H54 (cell line): ENCODE data around the gene GNRHR.
"Not testable (repeated sequence)": the region's sequence is repeated elsewhere in the genome, so short reads cannot be mapped to it uniquely, and the experiment has no call there.

Source experiments
- DNase-seq: peaks from one replicate; pipeline ENCODE4 v3.0.0; 2011; ENCODE audit warnings: low spot score, mixed read lengths; ENCODE audit not compliant: insufficient read length
- FAIRE-seq: peaks from 3 replicates; lab custom pipeline; 2011; peaks lifted over from hg19 to GRCh38; lab: Jason Lieb, UNC
- POLR2A ChIP-seq: IDR thresholded peaks from 2 replicates; pipeline ENCODE4 v1.6.1; 2011; ENCODE audit warnings: low read depth, mild to moderate bottlenecking, low read length

The GNRHR gene, protein sequence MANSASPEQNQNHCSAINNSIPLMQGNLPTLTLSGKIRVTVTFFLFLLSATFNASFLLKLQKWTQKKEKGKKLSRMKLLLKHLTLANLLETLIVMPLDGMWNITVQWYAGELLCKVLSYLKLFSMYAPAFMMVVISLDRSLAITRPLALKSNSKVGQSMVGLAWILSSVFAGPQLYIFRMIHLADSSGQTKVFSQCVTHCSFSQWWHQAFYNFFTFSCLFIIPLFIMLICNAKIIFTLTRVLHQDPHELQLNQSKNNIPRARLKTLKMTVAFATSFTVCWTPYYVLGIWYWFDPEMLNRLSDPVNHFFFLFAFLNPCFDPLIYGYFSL

GRCh38 chr4:67754288-67754687 is at the start of gene GNRHR:
GNRHR (minus strand) TSS chr4:67754388; CDS start chr4:67754335, 53 bp downstream.
- no peak for FAIRE-seq
- TF ChIP-seq POLR2A: no peak
- no peak for DNase-seq

- TF ChIP-seq POLR2A: no peak
- DNase-seq (no peak), FAIRE-seq (no peak)
Observed at GRCh38 chr4:67796810-67797209, 42.6 kb upstream of the GNRHR start.

- no peak for TF ChIP-seq POLR2A
- DNase-seq (no peak), FAIRE-seq (no peak)
Observed at GRCh38 chr4:67790721-67791120, 36.5 kb upstream of the GNRHR start.

- FAIRE-seq: no peak
- DNase-seq: no peak
- no peak for TF ChIP-seq POLR2A
Observed at GRCh38 chr4:67787311-67787710, 33.1 kb upstream of the GNRHR start.

GRCh38 chr4:67785528-67785927 is 31.3 kb upstream of the GNRHR start:
- DNase-seq (no peak), FAIRE-seq (no peak)
- TF ChIP-seq POLR2A: no peak

GRCh38 chr4:67779631-67780030 is 25.4 kb upstream of the GNRHR start:
- DNase-seq (no peak), FAIRE-seq (no peak)
- no peak for TF ChIP-seq POLR2A

DNA sequence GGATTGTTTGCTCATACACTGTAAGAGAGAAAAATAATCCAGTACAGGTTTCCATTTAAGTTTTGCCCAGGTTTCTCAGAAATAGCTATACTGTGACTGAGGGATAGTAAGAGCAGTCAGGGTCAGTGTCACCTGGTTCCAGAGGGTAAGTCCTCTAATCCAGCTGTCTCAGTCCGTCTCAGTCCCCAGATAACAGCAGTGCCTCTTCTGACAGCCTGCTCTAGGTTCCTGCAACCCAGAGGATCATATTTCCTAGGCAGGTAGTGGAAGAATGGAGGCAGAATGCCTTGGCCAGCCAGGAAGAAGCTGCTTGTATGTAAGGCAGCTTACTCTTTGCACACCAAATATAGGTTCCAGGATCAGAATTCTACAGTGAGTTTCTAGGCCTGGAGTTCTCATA is 22.6 kb upstream of the GNRHR start:
- DNase-seq: no peak
- no peak for FAIRE-seq
- no peak for TF ChIP-seq POLR2A

DNA sequence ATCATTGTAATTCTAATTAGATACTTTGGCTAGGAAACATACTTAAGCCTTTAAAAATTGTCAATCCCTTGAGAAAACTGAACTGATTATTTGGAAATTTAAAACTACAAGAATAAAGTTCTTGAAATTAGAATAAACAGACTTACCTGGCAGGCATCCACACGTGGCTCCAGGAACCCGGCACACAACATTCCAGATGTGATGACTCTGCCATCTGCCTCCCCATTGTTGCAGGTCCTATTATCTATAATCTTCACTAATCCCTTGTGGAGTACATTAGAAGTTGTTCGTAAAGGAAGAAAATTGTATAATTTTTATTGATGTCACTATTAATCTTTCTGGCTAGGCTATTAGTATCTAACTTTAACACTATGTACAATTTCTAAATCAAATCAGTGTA is 16.2 kb upstream of the GNRHR start:
- no peak for FAIRE-seq
- no peak for DNase-seq
- no peak for TF ChIP-seq POLR2A

DNA sequence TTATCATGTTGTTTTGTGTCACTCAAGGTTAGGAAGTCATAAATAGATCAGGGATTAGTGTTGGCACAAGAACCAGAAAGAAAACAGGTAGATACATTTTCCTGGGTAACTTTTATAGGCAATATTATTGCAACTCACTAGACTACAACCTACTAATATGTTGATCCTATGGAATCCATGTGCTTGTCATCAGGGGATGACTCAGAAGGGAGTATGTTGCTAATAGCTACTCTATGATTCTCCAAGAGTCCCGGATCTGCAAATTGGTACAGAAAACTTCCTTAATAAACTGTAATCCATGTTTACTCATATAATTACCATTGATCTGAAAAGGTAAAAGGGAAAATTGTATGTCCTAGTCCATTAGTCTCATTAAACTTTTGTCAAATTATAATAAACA is 11.7 kb upstream of the GNRHR start:
- FAIRE-seq (no peak), DNase-seq (no peak)
- TF ChIP-seq POLR2A: no peak

GRCh38 chr4:67765401-67765800 is 11.2 kb upstream of the GNRHR start:
- no peak for TF ChIP-seq POLR2A
- DNase-seq (no peak), FAIRE-seq (no peak)

GRCh38 chr4:67764183-67764582 is 10.0 kb upstream of the GNRHR start:
- no peak for DNase-seq
- TF ChIP-seq POLR2A: no peak
- no peak for FAIRE-seq

DNA sequence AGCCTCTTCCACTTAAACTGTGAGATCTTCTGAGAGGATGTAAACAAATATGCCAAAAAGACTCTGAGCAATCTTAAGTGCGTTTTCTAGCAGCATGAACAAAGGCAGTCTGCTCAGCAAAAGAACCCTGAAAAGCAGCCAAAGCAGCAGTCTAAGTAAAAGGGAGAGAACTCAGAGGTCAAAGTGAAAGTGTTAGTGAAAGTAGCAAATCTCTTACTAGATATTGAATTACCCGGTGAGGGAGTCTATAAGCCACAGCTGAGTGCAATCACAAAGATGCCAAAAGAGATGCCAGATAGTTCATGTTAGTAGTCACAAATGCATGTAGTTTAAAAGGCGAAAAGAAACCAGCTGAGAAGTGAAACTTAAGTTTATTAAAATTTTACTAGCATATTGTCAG is 7.9 kb upstream of the GNRHR start:
- no peak for TF ChIP-seq POLR2A
- FAIRE-seq: no peak
- DNase-seq: no peak

DNA sequence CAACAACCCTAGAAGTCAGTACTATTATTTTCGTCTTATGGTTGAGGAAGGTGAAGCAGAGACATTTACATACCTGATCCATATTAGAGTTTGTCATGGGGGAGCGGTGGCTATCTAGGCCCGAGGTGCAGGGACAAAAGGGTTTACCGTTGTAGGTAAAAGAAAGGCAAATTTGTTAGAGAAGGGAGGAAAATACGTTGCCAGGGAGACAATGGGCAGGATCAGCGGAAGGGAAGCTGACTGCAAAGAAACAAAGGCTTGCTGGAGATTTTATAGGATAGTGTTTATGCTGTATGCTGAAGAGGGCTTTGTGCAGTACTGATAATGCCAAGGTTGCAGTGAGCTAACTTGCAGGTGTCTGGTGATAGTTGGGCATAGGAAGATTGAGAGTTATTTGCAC is 2.8 kb upstream of the GNRHR start:
- not testable (repeated sequence) for DNase-seq, FAIRE-seq

GRCh38 chr4:67755974-67756373 is 1.8 kb upstream of the GNRHR start:
- no peak for TF ChIP-seq POLR2A
- DNase-seq (no peak), FAIRE-seq (no peak)

DNA sequence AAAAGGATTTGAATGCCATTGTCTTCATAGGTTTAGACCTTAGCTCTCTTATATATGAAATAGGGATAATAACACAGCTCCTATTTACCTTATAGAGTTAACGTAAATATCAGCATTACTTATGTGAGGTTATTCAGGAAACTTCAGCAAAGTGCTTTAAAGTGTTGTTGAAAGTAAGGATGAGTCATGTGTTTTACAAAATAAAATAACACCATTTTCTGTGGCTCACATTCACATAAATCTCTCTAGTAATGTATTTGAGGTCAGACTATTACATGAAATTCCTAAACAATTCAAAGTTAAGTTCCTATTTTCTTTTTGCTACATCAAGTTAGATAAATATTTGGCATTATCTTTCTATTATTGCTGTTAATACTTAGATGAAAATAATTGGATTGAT is 2.9 kb downstream of the GNRHR start:
- TF ChIP-seq POLR2A: no peak
- FAIRE-seq (no peak), DNase-seq (no peak)

- DNase-seq: no peak
- no peak for TF ChIP-seq POLR2A
- no peak for FAIRE-seq
Observed at GRCh38 chr4:67750691-67751090, 3.5 kb downstream of the GNRHR start.
